Measurements from ENCODE around the gene THEMIS2. TPM values are rescaled to one million over a fixed set of nuclear protein-coding genes. Genes with fewer than 3 reads are reported as not detected.

THEMIS2 gene
- total and polyA plus RNA-seq, 9 of the 15 experiments (the other 6 are each of a cell fraction or from before 2014, with no cell fraction given), result 2.3 to 12.7 (median 8.0) TPM

DNA sequence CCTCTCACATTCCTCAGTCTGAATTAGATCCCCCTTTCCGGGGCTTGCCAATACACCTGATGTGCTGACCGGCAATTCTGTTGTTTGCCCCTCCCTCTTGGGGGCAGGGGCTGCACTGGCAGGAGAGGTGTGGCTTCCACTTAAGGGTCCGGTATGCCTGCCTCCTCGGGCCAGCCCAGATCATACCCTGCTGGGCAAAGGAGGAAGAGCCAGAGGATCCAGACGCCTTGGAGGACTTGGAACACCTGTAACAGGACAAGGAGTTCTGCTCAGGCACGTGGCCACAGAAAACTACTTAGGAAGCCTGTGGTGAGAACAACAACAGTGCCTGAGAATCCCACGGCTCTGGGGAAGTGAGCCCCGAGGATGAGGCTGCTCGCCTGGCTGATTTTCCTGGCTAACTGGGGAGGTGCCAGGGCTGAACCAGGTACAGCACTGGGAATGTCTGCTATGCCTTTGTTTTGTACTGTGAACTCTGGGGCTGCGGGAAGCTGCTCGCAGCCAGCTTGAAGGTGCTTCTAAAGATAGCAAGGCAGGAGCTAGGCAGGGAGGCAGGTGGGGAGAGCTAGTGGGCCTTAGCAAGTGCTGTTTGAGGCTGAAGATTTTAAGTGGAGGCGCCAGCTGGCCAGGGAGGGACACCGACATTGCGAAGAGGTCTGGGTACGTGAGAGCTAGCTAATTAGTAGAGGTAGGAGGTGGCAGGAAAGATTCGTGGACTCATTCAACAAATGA lies 62.6 kb downstream of the THEMIS2 start, which contains the start of gene SMPDL3B (continued):
- TF ChIP-seq, protein P1, sequence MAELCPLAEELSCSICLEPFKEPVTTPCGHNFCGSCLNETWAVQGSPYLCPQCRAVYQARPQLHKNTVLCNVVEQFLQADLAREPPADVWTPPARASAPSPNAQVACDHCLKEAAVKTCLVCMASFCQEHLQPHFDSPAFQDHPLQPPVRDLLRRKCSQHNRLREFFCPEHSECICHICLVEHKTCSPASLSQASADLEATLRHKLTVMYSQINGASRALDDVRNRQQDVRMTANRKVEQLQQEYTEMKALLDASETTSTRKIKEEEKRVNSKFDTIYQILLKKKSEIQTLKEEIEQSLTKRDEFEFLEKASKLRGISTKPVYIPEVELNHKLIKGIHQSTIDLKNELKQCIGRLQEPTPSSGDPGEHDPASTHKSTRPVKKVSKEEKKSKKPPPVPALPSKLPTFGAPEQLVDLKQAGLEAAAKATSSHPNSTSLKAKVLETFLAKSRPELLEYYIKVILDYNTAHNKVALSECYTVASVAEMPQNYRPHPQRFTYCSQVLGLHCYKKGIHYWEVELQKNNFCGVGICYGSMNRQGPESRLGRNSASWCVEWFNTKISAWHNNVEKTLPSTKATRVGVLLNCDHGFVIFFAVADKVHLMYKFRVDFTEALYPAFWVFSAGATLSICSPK (IDR thresholded peaks at IDR 0.05; ENCODE audit: borderline replicate concordance), result no peak
- TF ChIP-seq, protein P2, sequence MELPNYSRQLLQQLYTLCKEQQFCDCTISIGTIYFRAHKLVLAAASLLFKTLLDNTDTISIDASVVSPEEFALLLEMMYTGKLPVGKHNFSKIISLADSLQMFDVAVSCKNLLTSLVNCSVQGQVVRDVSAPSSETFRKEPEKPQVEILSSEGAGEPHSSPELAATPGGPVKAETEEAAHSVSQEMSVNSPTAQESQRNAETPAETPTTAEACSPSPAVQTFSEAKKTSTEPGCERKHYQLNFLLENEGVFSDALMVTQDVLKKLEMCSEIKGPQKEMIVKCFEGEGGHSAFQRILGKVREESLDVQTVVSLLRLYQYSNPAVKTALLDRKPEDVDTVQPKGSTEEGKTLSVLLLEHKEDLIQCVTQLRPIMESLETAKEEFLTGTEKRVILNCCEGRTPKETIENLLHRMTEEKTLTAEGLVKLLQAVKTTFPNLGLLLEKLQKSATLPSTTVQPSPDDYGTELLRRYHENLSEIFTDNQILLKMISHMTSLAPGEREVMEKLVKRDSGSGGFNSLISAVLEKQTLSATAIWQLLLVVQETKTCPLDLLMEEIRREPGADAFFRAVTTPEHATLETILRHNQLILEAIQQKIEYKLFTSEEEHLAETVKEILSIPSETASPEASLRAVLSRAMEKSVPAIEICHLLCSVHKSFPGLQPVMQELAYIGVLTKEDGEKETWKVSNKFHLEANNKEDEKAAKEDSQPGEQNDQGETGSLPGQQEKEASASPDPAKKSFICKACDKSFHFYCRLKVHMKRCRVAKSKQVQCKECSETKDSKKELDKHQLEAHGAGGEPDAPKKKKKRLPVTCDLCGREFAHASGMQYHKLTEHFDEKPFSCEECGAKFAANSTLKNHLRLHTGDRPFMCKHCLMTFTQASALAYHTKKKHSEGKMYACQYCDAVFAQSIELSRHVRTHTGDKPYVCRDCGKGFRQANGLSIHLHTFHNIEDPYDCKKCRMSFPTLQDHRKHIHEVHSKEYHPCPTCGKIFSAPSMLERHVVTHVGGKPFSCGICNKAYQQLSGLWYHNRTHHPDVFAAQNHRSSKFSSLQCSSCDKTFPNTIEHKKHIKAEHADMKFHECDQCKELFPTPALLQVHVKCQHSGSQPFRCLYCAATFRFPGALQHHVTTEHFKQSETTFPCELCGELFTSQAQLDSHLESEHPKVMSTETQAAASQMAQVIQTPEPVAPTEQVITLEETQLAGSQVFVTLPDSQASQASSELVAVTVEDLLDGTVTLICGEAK (IDR thresholded peaks at IDR 0.05), result 0 out of 2 replicates have a peak, but pooled peaks have one; percentile 13
- TF ChIP-seq, protein P2 (CRISPR knock-in tag; IDR thresholded peaks at IDR 0.05), result no peak
- TF ChIP-seq FOXK2 (conservative IDR thresholded peaks at IDR 0.05 in 1 of 2, IDR thresholded peaks at IDR 0.05 in 1 of 2; ENCODE audit: low read depth in 2 of 2) (0 out of 4 replicates have a peak, but pooled peaks of 1 of the 2 experiments have one; percentile 17), SOX6 (IDR thresholded peaks at IDR 0.05) (no peak), ZZZ3 (IDR thresholded peaks at IDR 0.05) (no peak), CCNT2 (IDR thresholded peaks at IDR 0.05; ENCODE audit: borderline replicate concordance, extremely low read depth, insufficient read length, low read depth, low read length) (no peak), ZNF75A (CRISPR knock-in tag; IDR thresholded peaks at IDR 0.05) (no peak), ZNF785 (CRISPR knock-in tag; IDR thresholded peaks at IDR 0.05) (no peak), JUND (IDR thresholded peaks at IDR 0.05; ENCODE audit: borderline replicate concordance, low read depth, low read length) (no peak), JUND (tag; IDR thresholded peaks at IDR 0.05; ENCODE audit: borderline replicate concordance, low read depth, low read length) (no peak), CTBP1 (IDR thresholded peaks at IDR 0.05; ENCODE audit: borderline replicate concordance) (peak; percentile 47; the same call in 1 of the 2 replicates)
- TF ChIP-seq, protein P3, sequence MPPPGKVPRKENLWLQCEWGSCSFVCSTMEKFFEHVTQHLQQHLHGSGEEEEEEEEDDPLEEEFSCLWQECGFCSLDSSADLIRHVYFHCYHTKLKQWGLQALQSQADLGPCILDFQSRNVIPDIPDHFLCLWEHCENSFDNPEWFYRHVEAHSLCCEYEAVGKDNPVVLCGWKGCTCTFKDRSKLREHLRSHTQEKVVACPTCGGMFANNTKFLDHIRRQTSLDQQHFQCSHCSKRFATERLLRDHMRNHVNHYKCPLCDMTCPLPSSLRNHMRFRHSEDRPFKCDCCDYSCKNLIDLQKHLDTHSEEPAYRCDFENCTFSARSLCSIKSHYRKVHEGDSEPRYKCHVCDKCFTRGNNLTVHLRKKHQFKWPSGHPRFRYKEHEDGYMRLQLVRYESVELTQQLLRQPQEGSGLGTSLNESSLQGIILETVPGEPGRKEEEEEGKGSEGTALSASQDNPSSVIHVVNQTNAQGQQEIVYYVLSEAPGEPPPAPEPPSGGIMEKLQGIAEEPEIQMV (tag; conservative IDR thresholded peaks at IDR 0.05; ENCODE audit: low read depth), result no peak
- TF ChIP-seq, protein P4, sequence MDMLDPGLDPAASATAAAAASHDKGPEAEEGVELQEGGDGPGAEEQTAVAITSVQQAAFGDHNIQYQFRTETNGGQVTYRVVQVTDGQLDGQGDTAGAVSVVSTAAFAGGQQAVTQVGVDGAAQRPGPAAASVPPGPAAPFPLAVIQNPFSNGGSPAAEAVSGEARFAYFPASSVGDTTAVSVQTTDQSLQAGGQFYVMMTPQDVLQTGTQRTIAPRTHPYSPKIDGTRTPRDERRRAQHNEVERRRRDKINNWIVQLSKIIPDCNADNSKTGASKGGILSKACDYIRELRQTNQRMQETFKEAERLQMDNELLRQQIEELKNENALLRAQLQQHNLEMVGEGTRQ (CRISPR knock-in tag; IDR thresholded peaks at IDR 0.05), result peak; percentile 38
